NOMO-1 treated with dmso at 0.1 percent for 144 hours (cell line): ENCODE measurements around the gene MAP4K2.

ENCODE experiments used
- DNase-seq: peaks from one replicate; lab custom pipeline; 2025; ENCODE audit not compliant: unreplicated experiment; lab: John Stamatoyannopoulos, UW

Gene MAP4K2

GRCh38 chr11:64792482-64792881 is 10.5 kb downstream of the MAP4K2 start:
- DNase-seq = no peak

GRCh38 chr11:64791781-64792291 is 11.2 kb downstream of the MAP4K2 start:
- DNase-seq = no peak

DNA sequence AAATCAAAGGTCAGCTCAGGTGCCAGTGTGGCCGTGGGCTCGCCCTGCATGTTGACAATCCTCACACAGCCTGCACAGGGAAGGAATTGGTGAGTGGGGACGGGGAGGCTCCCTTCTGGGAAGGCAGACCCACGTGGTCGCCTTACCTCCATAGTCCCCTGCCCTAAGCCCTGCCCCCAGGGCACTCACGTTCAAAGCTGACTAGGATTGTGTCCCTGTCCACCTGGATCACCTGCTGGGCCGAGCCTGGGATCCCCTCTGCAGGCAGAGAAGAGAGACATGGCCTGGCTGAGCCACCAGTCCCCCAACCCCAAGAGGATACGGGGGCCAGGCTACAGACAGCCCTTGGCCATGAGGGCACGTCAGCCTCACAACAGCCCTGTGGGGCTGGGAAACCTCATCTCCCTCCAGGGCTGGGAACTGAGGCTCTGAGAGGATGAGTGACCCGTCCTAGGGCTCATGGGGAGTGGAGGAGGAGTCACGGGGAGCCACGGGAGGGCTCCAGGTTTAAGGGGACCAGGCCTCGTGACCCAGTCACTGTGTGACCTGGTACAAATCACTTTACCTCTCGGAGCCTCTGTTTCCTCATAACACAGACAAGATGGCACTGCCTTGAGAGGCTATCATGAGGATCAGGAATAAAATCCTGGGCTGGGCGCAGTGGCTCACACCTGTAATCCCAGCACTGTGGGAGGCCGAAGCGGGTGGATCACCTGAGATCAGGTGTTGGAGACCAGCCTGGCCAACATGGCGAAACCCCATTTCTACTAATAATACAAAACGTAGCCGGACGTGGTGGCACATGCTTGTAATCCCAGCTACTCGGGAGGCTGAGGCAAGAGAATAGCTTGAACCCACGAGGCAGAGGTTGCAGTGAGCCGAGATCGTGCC is 12.6 kb downstream of the MAP4K2 start:
- no peak for DNase-seq

DNA sequence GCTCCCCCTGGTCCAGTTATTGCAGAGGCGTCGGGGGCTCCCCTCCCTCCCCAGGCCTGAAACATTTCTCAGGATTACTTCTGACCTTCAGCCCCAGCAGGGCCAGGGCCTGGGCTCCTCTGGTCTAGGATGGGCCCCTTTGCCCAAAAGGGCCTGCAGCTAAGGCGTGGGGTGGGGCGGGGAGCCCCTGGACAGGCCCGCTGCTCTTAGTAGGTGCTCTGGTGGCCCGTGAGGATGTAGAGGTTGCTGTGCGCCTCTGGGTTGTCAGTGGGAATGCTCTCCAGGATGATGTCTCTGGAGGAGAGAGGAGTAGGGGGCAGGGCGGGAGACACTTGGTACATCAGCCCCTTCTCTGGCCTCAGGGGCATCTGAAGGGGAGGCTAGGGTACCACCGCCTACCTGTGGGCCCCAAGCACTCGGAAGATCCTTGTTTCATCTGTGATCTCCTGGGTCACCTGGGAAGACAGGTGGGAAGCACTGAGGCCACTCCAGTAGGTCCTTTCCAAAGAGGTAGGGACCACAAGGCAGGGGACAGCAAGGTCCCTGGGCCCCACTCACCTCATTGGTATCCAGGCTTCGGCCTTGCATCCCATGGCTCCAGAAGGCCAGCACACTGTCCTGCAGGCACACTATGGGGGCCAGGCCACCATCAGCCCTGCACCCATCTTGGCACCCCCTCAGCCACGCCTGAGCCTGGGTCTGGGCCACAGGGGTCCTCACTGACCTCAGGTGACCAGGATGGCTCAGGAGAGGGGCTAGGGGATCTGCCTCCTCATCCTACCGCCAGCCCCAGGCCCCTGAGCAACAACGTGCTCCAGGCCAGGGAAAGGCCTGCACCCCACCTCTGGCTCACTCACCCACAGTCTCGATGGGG is 13.4 kb downstream of the MAP4K2 start:
- no peak for DNase-seq

DNA sequence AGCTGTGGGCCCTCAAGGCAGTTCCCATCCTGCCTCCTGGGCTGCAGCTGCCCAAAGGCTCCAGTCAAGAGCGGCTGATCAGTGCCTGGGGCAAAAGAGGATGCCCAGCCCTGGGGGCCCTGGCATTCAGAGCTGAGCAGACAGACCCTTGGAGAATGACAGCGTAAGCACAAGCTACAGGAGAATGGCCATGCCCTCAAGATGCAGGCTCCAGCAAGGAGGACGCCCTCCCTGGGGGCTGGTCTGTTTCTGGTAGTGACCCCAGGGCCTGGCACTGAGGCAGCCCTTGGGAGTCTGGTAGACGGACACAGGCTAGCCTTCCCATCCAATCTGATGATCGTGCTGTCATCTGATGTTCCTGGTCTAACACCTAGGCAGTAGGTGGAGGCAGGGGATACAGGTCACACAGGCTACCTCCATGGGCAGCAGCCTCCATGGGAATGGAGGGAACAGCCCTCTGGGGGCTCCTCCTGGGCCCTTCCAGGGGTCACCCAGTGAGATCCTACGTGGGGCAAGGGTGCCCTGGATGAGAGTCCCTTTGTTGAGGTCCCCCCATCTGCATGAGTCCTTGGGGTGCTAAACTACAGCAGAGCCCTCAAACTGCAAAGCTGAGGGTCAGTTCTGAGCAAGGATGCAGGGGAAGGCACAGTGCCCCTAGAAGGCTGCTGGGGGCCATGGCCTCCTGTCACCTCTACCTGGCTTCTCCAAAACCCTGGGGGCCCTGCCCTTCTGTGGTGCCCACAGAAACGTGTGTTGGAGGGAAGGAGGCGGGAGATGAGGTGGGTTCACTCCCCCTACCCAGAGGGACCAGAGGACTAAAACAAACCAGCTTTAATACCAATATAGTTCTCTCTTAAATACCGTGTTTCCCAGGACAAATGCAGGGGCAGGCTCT is 14.4 kb downstream of the MAP4K2 start:
- no peak for DNase-seq

DNA sequence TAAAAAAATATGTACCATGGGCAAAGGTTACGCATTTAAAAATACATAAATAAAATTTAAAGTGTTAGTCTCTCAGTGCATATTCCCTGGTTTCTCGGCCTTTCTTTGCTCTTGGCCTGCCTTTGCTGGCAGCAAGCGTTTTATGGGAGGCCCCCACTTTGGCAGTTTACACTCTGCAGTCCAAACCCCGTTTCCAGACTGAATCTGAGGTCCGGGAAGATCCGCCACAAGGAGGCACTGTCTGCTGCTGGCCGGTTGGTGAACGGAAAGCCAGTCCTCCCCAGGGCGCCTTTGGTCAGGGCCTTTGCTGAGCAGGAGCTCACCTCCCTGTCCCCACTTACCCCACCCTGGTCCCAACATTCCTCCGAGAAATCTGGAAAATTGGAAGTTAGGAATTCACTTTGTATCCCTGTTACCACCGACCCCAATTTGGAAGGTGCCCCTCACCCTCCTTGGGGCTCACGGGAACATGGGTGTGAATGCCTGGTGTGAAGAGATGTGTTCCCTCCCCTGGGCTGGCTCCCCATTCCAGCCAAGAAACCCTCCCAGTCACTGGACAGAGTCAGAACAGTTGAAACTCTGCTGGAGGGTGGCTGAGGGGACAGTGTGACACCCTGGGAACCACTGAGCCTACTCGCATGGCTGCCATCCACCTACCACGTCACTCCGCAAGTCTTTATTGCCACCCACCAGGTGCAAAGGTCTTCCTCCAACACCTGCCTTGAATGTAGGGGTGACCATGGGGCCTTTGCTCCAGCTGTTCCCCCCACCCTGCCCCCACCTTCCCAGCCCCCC is 15.3 kb downstream of the MAP4K2 start:
- DNase-seq = peak; percentile 20

GRCh38 chr11:64786308-64786707 is 16.7 kb downstream of the MAP4K2 start:
- no peak for DNase-seq

DNA sequence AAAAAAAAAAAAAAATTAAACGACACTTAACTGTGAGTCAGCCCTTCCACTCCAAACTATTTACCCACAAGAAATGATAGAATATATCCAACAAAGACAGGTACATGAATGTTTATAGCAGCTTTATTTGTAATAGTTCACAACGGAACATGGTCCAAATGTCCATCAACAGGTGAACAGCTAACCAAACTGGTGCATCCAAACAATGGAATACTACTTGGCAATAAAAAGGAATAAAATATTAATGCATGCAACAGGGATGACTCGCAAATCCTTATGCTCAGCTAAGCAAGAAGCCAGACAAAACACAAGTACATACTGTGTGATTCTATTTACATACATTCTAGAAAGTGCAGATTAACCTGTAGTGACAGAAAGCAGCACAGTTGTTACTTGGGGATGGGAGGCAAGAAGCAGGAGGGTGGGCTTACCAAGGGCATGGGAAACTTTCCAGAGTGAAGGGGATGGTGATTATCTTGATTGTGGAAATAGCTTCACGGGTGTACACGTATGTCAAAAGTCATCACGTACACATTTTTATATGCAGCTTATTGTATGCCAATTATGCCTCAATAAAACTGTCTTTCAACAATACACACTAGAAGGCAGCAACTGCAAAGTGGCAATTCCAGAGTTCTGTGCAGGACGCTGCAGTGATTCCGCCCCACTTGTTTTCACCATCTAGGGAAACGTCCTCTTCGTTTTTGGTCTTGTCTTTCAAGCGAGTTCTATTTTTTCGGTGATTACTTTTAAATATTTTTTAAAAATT is 18.0 kb downstream of the MAP4K2 start:
- no peak for DNase-seq

DNA sequence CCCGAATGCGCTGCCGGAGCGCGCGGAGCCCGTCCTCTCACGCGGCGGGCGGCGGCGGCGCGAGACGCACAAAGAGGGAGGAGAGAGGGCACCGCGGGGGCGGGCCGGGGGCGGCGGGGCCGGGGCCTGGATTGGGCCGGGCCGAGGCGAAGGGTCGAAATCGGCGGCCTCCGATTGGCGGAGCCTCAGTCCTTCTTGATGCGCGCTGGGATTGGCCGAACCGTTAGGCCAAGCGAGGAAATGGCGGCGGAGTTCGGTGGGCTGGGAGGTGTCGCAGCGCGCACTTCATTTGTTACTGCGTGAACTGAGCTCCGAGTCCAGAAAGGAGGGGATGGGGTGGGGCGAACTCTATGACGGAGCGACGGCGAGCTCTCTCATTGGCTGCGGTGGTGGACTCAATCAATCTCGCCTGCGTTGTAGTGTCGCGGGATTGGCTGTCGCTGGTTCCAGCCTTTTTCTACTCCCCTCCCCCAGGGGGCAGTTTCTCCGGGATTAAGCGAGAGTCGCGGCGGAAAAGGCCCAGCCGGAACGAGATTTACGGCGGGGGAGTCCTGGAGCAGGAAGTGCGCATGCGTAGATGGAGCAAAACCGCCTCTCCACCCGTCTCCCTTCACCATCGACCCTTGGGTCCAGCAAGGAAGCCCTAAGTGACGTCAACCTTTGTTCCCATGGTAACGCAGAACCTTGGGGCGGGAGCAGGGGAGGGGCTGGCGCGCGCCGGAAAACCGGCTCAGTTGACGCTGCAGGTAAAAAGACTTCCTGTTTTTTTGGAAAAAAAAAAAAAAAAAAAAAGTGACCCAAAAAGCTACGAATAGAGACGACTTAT is 24.3 kb downstream of the MAP4K2 start, which contains the start of gene SF1:
SF1 (minus strand) TSS at position 70 of the 826 bp plus-strand sequence. CDS start 150 bp downstream, outside the sequence.
- peak; percentile 100 for DNase-seq

GRCh38 chr11:64778223-64778472 is 24.9 kb downstream of the MAP4K2 start:
- DNase-seq = no peak

- DNase-seq = peak; percentile 33
These were observed 25.4 kb downstream of the MAP4K2 start for GRCh38 chr11:64777449-64778222.

- DNase-seq = no peak
These were observed 26.1 kb downstream of the MAP4K2 start for GRCh38 chr11:64776875-64777274.

DNA sequence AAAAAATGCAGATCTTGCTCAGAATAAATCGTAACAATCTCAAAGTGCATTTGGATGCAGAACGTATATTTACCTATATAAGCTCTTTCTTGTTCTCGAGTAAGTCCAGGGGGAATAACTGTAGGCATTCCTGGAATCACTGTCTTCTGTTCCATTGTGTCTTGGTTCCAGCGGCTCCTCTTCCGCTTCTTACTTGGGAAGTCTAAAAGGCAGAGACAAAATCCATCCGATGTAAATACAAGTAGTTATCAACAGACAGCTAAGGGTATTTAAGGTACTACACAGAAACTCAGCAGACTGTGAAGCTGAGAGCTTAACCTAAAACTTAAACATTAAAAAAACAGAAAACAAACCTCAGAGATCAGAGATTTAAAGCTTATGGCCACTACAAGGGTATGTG is 26.6 kb downstream of the MAP4K2 start:
- no peak for DNase-seq

GRCh38 chr11:64774144-64774543 is 28.9 kb downstream of the MAP4K2 start:
- no peak for DNase-seq

GRCh38 chr11:64772303-64773018 is 30.6 kb downstream of the MAP4K2 start:
- DNase-seq = no peak

GRCh38 chr11:64771861-64772260 is 31.2 kb downstream of the MAP4K2 start:
- peak; percentile 57 for DNase-seq

DNA sequence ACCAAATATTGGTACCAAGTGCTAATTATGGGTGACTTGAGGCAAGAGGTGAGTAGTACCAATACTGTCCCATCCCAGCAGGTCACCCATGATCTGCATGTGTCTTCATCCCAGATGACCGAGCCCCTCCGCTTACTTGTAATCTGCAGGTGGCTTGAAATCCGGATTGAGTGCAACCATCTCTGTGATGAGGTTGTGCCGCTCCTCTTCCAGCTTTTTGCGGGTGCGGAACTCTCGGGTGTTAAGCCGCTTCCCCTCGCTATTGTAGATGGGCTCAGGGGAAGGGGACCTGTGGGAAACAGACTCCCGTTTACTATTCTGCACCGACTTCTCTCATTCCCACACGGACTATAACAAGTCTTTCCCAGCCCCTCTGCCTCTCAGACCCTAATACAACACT is 32.9 kb downstream of the MAP4K2 start:
- no peak for DNase-seq
